Uterus (tissue), 2 donors: Measurements from ENCODE around the gene GPATCH2.

Experiments used
- CTCF ChIP-seq, 4 experiments: fragments of 200-600 bp in 2 of 4; fragments of 450-650 bp in 2 of 4; sonication (generic) in 2 of 4; IDR thresholded peaks; one replicate each; pipeline ENCODE4 v1.5.1; 2016 to 2019; ENCODE audit warnings: antibody characterized with exemption in 4 of 4, mild to moderate bottlenecking in 2 of 4, moderate library complexity in 1 of 4
- POLR2A ChIP-seq, 2 donors: fragments of 450-650 bp; IDR thresholded peaks; one replicate each; pipeline ENCODE4 v1.6.1; 2016; ENCODE audit warnings: antibody characterized with exemption in 2 of 2, mild to moderate bottlenecking in 1 of 2, moderate library complexity in 1 of 2

DNA sequence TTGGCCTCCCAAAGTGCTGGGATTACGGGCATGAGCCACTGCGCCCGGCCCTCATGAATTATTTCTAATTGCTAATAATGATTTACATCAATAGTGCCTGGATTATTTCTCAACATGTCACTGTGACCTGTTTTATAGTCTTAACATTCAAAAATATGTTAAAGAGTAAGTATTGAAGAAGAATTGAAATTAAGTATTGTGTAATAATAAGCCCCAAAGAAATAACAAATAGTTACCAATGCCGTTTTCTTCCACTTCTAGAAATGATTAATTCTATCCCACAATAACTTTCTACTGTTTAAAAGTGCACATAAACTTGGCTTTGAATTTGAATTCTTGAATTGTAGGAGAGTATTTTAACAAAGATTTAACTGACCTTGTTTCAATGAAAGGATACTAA lies 19.8 kb upstream of the GPATCH2 start:
- TF ChIP-seq CTCF (IDR thresholded peaks at IDR 0.05) = no peak
- no peak for TF ChIP-seq POLR2A (IDR thresholded peaks at IDR 0.05)
